GM18870 (cell line): ENCODE results near the gene ALPK3.
"Not testable (repeated sequence)": the region's sequence is repeated elsewhere in the genome, so short reads cannot be mapped to it uniquely, and the experiment has no call there.

Experiments used
- ATAC-seq: cut with Tn5 transposase; IDR thresholded peaks from one replicate; pipeline ENCODE4 v1.9.1; 2021; ENCODE audit warnings: moderate library complexity; ENCODE audit not compliant: unreplicated experiment

Gene ALPK3

DNA sequence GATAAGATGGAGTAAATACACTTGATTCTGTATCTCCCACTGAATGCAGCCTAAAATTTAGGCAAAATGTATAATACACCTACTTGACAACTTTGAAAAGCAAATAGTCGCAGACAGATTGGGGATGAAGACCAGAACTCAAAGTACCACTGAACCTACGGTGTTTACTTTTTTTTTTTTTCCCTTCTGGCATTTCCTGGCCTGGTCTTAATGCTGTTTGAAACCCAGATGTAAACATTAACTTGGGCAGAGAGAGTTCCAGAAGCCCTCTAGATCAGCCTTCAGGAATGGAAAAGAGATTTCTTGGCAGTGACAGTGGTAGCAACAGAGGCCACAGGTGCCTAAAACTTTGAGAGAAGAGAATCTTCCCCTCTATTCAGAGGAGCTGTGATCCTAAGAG lies 27.8 kb downstream of the ALPK3 start:
- no peak for ATAC-seq

DNA sequence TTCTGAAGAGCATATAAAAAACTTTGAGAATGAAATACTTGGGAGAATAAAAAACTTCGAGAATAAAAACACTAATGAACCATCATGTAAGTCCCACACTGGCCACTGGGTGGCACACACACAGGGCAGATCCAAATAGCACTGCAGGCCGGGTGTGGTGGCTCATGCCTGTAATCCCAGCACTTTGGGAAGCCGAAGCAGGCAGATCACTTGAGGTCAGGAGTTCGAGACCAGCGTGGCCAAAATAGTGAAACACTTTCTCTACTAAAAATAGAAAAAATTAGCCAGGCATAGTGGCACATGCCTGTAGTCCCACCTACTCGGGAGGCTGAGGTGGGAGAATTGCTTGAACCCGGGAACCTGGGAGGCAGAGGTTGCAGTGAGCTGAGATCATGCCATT lies 28.5 kb downstream of the ALPK3 start:
- not testable (repeated sequence) for ATAC-seq

DNA sequence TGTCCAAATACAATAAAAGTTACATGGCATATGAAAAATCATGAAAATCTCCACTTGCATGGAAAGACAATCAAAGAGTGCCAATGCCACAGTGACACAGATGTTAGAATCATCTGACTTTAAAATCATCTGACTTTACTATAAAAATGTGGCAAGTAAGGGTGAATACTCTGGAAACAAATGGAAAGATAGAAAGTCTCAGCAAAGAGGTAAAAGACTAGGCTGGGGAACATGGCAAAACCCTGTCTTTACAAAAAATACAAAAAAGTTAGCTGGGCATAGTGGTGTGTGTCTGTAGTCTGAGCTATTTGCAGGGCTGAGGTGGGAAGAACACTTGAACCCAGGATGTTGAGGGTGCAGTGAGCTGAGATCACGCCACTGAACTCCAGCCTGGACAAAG lies 29.1 kb downstream of the ALPK3 start:
- ATAC-seq: no peak

DNA sequence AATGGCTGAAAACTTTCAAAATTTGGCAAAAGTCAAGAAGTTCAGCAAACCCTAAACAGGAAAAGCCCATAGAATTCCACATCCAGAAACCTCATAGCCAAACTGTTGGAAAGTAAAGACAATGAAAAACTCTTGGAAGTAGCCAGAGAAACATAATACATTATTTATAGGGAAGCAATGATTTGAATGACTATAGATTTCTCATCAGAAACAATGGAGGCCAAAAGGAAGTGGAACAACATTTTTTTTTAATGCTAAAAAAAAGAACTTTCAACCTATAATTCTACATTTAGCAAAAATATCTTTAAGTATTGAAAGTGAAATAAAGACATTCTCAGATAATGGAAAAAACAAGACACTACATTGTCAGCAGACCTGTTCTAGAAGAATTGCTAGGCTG lies 30.2 kb downstream of the ALPK3 start:
- ATAC-seq: no peak

DNA sequence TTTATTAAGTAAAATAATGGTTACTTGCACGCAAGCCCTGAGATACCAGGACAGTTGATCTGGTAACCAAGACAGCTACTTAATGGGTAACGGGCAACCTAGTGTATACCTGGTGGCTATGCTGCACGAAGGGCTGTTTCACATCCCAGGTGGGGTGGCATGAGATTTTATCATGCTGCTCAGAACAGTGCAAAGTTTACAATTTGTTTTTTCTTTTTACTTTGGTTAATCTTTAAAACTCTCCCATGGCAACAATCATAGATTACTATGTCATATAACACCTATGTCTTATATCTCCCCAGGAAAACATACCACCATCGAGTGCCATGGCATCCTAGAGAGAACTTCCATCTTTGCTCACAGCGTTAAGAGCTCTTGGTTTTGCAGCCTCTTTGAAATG lies 35.1 kb downstream of the ALPK3 start:
- ATAC-seq: no peak

DNA sequence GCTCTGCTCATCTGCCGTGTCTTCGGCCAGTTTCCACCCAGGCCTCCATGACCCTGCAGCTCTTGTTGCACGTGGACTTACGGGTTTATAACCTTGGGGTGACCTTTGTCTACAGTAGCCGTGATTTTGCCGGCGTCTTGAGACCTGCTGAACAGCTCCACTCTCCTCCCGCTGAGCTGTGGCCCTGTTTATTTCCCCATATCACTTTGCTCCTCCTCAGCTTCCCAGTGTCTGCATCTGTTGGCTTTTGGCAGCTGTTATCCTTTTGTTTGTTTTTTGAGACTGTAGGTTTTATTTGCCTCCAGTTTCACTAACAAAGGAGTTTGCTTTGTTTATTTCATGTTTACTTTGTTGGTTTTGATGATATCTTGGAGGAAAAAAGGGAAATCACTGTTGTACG lies 38.0 kb downstream of the ALPK3 start:
- ATAC-seq: no peak

DNA sequence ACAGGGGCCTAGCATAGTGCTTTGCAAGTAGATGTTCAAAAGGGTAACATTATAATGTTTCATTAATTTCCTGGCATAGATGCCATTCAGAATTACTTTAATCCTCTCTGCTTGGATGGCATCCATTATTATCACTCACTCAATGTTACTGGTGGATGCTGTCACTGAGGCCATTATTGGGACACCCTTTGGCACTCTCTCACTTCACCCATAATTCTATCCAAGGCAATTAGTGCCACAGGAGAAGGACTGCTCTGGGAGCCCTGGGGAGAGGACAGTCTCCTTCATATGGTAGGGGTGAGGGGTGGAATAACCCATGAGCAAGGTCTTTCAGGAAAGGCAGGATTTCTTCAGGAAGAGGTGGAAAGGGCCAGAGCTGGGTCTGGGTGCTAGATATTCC lies 38.6 kb downstream of the ALPK3 start:
- no peak for ATAC-seq

DNA sequence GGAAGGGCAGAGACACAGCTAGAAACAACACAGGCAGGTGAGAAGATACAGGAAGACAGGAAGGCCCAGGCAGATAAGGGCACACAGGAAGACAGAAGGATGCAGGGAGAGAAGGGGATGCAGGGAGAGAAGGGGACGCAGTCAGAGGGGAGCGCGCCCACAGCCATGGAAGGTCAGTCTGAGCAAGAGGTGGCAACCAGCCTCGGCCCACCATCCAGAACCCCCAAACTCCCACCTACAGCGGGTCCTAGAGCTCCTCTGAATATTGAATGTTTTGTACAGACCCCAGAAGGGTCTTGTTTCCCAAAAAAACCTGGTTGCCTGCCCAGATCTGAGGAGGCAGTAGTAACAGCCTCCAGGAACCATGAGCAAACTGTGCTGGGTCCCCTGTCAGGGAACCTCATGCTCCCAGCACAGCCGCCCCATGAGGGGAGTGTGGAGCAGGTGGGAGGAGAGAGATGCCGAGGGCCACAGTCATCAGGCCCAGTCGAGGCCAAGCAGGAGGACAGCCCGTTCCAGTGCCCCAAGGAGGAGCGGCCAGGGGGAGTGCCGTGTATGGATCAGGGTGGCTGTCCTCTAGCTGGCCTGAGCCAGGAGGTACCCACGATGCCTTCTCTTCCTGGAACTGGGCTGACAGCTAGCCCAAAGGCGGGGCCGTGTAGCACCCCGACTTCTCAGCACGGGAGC lies 39.7 kb downstream of the ALPK3 start:
- ATAC-seq: no peak

DNA sequence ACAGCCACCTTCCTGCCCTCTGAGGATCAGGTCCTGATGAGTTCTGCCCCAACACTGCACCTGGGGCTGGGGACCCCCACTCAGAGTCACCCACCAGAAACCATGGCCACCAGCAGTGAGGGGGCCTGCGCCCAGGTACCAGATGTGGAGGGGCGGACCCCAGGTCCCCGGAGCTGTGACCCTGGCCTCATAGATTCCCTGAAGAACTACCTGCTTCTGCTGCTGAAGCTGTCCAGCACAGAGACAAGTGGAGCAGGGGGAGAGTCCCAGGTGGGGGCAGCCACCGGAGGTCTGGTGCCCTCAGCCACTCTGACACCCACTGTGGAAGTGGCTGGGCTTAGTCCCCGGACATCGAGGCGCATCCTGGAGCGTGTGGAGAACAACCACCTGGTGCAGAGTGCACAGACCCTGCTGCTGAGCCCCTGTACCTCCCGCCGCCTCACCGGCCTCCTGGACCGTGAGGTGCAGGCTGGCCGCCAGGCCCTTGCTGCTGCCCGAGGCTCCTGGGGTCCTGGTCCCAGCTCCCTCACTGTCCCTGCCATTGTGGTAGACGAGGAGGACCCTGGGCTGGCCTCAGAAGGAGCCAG lies 40.4 kb downstream of the ALPK3 start:
- no peak for ATAC-seq

DNA sequence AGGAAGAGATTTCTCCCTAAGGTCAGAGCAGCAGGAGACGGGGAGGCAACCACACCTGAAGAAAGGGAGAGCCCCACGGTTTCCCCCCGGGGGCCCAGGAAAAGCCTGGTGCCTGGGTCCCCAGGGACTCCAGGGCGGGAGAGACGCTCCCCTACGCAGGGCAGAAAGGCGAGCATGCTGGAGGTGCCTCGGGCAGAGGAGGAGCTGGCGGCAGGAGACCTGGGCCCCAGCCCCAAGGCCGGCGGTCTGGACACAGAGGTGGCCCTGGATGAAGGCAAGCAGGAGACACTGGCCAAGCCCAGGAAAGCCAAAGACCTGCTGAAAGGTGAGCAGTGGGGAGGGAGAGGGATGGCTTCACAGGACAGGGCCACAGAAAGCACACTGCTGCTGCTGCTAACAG lies 41.1 kb downstream of the ALPK3 start:
- no peak for ATAC-seq

DNA sequence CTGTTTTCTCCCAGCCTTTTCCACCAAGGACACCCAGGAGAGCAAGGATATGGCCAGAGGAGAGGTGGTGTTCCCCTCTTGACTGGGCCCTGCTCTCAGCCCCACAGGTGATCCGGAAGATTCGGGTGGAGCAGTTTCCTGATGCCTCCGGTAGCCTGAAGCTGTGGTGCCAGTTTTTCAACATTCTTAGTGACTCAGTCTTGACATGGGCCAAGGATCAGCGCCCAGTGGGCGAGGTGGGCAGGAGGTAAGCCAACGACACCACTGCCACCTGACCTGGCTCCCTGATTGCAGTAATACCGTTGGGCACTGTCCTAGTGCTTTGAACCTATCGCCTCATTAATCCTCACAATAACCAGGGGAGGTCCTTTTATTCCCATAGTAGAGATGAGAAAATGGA lies 42.0 kb downstream of the ALPK3 start:
- ATAC-seq: no peak

DNA sequence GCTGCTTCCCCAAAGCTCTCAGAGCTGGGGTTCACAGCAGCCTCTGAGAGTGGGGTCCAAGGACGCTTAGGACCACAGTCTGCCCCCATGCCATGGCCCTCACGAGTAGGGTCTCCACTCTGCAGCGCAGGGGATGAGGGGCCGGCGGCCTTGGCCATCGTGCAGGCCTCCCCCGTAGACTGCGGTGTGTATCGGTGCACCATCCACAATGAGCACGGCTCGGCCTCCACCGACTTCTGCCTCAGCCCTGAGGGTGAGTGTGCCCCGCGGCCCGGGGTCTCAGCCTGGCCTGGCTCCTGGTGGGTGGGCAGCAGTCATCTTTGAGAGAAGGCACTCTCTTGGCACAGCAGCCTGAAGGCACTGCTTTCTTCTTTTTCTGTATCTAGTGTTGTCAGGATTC lies 42.5 kb downstream of the ALPK3 start:
- no peak for ATAC-seq

DNA sequence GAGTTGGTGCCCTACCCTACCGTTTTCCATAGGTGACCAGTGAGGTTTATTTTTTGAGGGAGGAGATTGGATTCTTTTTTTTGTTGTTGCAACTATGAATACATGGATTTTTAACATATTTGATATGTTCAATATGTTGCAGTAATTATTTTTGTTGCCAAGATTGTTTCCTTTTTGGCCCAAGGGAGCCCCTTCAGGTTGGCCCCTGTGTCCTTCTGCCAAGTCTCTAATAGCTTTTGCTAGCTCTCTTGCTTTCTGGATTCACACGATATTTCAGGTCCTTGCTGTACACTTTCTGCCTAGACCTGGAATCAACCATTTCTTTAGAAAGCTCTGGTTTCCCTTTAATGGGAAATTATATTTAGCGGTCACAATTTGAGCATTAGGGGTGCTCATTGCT lies 44.6 kb downstream of the ALPK3 start:
- ATAC-seq: no peak

DNA sequence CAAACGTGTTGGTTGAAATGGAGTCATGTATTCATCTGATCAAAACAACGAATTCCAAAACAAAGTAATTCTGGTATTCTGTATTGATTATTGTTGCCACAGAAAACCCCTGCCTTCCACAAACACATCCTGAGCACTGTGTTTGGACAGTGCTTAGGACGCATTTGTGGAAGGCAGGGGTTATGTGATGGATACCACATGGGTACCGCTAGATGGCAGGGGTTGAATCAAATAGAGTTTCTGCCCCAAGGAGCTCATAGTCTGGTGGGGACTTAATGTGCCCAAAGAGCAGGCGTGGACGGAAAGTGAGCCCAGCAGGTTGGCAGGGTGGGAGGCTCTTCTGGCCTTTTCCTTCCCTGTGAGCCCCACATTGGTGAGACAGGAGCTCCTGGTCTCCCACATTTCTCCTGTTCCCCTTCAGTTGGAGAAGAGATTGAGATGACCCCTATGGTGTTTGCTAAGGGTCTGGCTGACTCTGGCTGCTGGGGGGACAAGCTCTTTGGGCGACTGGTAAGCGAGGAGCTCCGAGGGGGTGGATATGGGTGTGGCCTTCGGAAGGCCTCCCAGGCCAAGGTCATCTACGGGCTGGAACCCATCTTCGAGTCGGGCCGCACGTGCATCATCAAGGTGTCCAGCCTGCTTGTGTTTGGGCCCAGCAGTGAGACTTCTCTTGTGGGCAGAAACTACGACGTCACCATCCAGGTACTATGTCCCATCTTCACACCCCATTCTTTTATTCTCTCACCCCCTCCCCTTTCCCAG lies 45.2 kb downstream of the ALPK3 start:
- no peak for ATAC-seq

DNA sequence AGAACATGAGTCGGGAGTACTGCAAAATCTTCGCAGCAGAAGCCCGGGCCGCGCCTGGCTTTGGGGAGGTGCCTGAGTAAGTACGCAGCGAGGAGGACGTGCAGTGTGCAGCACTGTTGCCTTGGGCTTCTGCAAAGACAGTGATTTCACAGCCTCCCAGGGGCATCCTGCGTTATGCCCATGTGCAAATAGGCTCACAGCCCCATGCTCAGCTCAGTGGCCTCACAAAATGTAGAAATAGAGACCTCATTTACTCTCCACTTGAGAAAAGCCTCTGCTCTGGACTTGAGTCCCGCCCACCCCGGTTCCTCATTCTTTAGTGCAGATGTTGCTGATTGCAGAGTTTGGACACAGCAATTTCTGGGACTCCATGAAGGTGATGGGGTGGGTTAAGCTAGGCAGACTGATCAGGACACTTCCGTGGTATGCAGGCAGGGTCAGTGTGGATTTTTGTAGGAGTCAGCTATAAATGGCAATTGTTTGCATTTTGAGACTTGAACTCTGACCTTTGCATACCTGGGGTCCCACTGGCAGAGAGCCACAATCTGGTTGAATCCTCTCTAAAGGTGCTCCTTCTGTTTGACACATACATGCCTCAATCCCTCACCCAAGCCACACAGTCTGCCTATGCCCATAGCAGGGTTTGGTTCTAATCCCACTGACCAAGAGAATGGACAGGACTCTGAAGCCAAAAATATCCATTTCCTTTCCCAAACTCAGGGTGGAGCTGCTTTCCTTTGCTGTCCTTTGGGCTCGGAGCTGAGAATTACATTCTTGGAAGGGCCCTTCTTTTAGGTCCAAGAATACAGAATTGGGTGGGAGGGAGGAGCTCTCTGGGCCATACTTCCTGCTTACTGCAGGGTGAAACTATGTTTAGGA lies 46.6 kb downstream of the ALPK3 start:
- ATAC-seq: no peak

DNA sequence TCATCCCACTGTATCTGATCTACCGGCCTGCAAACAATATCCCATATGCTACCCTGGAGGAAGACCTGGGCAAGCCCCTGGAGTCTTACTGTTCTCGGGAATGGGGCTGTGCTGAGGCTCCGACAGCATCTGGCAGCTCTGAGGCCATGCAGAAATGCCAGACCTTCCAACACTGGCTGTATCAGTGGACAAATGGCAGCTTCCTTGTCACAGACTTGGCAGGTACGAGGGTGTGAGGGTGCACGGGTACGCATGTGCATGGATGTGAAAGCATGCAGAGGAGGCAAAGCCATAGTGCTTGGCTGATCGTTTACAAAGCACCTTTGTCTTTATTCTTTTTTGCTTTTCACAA lies 47.3 kb downstream of the ALPK3 start:
- ATAC-seq: no peak

DNA sequence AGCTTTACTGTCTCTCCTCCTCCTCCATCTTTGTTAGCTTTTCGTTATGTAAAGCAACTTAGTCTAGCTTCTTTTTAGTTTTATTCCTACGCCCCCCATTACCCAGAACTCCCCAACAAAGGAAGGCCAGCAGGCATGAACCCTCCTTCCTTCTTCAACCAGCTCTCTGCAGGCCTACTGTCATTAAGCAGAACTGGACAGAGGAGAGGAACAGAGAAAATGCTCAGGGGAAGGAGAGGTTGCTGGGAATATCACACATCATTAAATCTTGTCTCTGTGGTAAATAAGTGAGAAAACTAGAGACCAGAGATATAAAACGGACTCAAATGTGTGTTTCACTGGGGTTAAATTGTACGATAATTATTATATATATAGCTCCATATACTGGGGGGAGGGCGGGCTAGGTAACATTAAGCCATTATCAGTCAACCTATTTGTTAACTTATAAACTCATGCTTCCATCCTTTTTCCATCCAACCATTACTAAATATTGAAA lies 48.0 kb downstream of the ALPK3 start:
- no peak for ATAC-seq

DNA sequence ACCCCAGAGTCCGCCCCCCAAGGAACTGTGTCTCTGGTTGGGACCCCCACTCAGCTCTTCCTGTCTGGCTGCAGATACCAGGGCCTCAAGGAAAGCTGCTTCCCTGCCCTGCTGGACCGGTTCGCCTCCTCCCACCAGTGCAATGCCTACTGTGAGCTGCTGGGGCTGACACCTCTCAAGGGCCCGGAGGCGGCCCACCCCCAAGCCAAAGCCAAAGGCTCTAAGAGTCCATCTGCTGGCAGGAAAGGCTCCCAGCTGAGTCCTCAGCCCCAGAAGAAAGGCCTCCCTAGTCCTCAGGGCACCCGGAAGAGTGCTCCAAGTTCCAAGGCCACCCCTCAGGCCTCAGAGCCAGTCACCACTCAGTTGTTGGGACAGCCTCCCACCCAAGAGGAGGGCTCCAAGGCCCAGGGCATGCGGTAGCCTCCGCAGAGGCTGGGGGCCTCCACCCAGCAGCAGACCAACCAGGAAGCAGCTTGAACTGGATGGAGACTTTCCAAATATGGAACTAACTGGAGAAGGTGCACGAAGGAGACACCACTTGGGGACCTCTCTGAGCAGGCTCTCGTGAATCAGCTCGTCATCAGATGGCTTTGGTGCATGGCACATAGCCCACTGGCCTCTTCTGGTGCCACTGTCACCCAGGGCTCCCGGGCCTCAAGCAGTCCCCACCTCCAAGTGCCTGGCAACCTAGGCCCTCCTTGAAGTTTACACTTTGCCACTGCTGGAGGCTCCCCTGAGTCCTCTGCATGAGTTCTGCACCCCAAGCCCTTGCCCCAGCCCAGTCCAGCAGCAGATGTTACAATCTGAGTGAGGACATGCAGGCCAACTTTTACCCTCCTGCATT lies 51.1 kb downstream of the ALPK3 start:
- ATAC-seq: no peak

DNA sequence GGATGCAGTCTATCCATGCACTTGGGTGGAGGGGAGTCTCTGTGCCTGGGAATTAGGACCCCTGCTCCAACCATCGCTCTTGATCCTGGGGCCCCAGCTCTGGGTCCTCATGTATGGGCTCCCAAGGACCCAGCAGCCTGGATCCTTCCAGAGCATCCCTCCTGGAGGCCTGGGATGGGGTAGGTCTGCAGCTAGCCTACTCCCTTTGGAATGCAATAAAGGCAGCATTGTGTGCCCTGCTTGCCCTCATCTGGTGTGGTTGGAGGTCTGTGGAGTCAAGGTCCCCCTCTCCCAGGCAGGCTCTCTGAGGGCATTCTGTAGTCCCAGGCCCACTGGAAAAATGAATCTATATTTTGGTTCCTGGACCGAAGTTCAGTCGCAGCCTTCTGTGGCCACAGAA lies 52.4 kb downstream of the ALPK3 start:
- ATAC-seq: no peak

DNA sequence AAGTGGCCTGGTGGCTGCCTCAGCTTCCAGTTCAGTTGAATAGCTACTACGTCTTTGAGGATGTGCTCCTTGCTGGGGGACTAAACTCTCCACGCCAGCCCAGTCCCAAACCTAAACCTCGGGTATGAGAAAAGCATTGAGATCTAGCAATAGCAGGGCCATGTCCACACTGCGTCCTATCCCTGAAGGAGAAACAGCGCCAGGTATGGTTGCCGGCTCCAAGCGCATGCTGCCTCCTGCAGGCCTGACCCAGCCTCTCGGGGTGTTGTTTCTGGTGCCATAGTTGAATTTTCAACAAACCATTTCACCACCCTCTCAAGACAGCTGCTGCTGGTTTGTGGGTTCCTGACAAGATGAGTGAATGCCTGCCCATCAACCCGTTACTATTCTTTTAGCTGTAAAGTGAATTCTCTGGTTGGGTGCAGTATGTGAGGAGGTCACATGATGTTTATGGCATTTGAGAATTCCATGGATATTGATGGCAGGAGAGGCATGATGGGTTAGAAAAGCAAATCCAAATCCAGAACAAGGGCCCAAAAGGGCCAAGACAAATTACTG lies 54.4 kb downstream of the ALPK3 start:
- no peak for ATAC-seq
